GM23248 (cell line): ENCODE data around the gene PXDN.

Experiments used
- EZH2 ChIP-seq: fragments of 200-600 bp; sonication (generic); IDR thresholded peaks from 2 replicates; pipeline ENCODE4 v1.6.1; 2018; ENCODE audit warnings: antibody characterized with exemption, mild to moderate bottlenecking; ENCODE audit not compliant: insufficient read depth, poor library complexity, severe bottlenecking
- EZH2phosphoT487 ChIP-seq: fragments of 200-600 bp; sonication (generic); IDR thresholded peaks from 2 replicates; pipeline ENCODE4 v1.6.1; 2018; ENCODE audit warnings: antibody characterized with exemption, moderate library complexity, mild to moderate bottlenecking, low read depth; ENCODE audit not compliant: insufficient read depth

GRCh38 chr2:1598041-1598710, 146.1 kb downstream of the PXDN start:
- TF ChIP-seq EZH2 (no peak), EZH2phosphoT487 (no peak)
